NCI-H187 (cell line): ENCODE measurements around the gene LTBP3.
"Not testable (repeated sequence)": the region's sequence is repeated elsewhere in the genome, so short reads cannot be mapped to it uniquely, and the experiment has no call there.

Experiments
- DNase-seq, 2 experiments: peaks; one replicate each; lab custom pipeline; 2025; lab: John Stamatoyannopoulos, UW

LTBP3 gene

DNA sequence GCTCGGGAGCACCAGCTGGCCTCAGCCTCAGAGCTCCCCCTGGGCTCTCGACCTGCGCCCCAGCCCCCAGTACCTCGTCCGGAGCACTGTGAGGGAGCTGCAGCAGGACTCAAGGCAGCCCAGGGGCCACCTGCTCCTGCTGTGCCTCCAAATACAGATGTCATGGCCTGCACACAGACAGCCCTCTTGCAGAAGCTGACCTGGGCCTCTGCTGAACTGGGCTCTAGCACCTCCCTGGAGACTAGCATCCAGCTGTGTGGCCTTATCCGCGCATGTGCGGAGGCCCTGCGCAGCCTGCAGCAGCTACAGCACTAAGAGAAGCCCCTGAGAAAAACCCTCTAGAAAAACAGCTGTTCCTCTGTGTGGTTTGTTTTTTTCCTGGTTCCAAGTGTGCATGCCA, 13.3 kb upstream of the LTBP3 start:
- no peak for DNase-seq

DNA sequence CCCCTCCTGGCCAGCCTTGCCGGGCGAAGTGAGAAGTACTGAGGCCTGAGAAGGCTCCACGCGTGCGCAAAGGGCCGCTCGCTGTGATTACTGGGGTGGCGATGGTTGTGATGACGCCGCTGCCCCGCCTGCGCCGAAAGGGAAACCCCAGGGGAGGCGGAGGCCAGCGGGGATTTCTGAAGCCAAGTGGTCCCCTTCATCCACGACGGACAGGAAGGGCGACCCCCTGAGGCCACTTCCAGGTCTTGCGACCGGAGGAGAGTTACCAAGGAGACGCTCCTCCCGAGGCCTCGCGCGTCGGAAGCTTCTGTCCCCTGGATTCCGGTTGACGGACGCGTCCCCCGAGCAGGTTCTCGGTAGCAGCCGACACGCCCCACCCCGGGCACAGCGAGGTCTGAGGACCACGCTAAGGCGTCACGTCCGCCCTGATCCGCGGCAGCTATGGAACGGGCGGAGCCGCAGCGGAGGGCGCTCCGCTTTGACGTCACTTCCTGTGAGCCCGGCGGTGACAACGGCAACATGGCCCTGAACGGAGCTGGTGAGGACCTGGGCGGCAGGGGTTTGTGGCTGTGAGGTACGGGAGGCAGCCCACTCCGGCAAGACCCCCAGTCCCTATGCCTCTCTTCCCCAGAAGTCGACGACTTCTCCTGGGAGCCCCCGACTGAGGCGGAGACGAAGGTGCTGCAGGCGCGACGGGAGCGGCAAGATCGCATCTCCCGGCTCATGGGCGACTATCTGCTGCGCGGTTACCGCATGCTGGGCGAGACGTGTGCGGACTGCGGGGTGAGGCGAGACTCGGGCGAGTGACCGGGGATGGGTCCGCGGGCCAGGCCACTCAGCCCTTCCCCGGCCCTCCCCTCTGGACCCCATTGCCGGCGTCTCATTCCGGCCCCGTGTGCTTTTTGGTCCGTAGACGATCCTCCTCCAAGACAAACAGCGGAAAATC, 12.1 kb upstream of the LTBP3 start, which contains the start of gene ZNRD2:
Gene ZNRD2, plus strand, starts transcription at position 505 of the 946 bp plus-strand sequence. Its CDS starts 15 bp downstream, at position 520.
- DNase-seq: peak; percentile 90 to 93

- DNase-seq: no peak
Observed at GRCh38 chr11:65569164-65569972, 11.2 kb upstream of the LTBP3 start.

DNA sequence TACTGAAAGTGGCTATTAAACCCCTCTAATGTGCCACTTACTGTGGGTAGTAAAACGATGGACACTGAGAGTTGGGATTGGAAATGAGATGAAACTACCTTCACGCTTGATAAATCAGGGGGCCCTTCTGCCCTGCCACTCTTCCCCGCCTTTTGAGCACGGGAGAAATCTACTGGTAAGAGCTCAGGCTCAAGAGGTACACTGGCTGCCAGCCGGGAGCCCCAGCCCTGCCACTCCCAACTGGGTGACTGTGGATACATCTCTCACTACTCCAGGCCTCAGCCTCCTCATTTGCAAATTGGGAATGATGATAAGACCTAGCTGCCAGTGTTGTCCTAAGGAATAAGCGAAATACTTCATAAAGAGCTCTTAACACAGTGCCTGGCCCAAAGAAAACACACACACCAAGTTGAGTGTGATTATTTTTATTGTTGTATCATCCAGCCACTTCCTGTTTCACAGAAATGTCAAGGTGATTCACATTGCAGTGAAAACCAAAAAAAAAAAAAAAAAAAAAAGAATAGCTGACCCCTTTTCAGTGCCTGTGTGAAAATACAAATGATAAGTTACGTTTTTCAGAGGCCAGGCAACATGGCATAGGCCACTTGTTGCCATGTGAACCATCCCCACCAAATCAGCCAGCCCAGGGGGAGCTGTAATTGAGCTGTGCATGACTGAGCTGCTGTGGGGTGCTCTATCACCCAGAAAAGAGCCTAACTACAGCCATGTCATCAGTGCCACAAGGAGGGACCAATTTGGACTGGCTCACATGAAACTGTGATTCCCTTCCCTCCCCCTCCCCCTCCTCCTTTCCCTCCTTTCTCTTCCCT, 7.7 kb upstream of the LTBP3 start:
- peak; percentile 22 to 59 for DNase-seq

- DNase-seq: not testable (repeated sequence)
Observed at GRCh38 chr11:65564879-65565559, 6.9 kb upstream of the LTBP3 start.

GRCh38 chr11:65563601-65564000, 5.4 kb upstream of the LTBP3 start:
- no peak for DNase-seq

DNA sequence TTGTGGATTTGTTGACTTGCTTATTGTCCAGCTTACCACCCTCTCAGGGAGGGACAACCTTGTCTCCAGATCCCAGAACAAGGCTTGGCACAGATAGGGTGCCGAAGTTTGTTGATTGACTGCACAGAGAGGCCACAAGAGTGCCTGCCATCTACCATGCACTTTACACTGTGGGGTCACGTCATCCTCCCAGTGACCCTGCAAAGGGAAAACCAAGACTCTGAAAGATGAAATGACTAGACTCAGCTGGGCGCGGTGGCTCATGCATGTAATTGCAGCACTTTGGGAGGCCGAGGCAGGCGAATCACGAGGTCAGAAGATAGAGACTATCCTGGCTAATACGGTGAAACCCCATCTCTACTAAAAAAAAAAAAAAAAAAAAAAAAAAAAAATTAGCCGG, 4.6 kb upstream of the LTBP3 start:
- no peak for DNase-seq

DNA sequence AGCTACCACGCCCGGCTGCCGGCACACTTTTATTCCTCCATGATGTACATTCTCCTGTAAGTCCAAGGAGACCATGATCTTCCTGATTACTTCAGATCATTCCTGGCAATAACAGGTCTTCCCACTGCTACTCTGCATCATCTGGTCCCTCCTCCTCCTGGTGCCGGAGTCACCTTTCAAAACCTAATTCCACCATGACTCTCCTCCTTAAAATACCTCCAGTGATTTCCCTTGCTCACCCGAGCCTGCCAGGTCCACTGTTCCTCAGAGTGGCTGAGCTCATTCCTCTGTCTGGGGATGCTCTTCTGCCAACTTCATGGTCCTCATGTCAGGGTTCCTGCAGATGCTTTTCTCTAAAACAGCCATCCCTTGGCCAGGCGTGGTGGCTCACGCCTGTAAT, 3.9 kb upstream of the LTBP3 start:
- no peak for DNase-seq

GRCh38 chr11:65560555-65561418, 2.6 kb upstream of the LTBP3 start:
- DNase-seq: no peak

DNA sequence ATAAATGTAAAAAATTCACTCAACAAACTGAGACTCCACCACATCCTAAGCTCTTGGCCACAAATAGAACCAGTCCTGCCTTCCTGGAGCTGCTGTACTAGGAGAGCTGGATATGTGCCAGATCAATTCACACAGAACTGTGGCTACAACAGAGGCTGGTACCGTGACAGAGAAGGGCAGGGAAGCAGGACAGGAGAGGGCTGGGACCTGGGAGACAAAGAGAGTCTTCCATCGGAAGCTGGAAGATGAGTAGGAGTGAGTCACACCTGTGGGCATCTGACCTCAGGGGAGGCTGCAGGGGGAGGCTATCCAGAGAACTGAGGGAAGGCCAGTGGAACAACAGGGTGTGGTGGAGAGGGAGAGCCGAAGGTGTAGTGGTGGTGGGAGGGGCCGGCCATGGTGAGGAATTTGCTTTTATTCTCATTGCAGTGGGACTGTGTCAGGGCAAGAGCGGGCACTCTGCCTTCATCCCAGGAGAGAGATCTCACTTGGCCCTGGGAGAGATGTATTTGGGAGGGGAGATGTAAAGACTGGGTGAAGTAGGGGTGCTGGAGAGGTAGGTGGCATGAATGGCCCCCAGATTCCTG, 1.9 kb upstream of the LTBP3 start:
- DNase-seq: no peak

DNA sequence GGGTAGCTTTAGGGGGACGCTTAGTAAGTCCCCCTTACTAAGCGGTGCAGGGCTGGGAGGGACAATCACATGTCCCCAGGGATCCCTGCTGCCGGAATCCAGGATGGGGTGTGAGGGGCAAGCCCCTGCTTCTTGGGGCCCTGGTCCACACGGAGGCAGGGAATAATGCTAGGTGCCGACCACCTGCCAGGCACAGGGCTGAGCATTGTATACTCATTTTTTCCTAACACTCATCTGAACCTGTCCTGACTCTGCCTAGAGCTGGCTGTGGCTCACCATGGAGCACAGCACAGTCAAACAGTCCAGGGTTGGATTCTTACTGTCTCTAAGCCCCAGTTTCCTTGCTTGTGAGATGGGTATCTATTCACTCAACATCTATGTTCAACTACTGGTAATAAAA, 1.4 kb upstream of the LTBP3 start:
- DNase-seq: no peak

- DNase-seq: no peak
Observed at GRCh38 chr11:65558930-65559509, 861 bp upstream of the LTBP3 start.

DNA sequence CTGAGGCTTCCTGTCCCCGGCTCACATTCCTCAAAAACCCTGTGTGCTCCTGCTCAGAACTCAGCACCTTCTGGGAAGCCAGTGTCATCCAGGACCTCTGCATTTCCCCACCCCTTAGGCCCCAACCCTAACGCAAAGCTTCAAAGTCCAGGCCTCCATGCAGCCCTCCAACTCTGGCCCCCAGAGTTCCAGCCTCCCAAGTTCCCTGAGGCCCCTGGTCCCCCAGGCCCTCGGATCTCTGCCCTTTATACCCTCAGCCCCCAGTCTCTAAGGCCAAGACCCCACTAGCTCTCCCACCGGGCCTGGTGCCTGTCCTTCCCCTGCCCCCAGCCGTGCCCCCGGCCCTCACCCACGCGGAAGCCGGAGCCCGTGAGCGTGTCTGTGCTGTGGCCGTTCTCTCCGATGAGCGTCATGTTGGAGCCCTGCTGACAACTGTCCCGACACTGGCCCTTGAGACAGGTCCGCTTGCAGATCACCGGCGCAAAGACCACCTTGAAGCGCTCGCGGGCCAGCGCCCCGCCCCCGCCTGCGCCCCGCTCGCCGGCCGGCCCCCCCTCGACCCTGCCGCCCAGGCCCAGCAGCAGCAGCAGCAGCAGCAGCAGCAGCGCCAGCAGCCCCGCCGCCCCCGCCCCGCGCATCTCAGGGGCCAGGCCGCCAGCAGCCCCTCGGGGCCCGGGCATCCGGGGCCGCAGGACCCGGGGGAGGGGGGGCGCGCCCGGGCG, 718 bp downstream of the LTBP3 start:
- no peak for DNase-seq

- DNase-seq: no peak
Observed at GRCh38 chr11:65556470-65557279, 1.5 kb downstream of the LTBP3 start.

- DNase-seq: no peak
Observed at GRCh38 chr11:65555693-65556231, 2.4 kb downstream of the LTBP3 start.

GRCh38 chr11:65554842-65555430, 3.2 kb downstream of the LTBP3 start:
- DNase-seq: no peak

DNA sequence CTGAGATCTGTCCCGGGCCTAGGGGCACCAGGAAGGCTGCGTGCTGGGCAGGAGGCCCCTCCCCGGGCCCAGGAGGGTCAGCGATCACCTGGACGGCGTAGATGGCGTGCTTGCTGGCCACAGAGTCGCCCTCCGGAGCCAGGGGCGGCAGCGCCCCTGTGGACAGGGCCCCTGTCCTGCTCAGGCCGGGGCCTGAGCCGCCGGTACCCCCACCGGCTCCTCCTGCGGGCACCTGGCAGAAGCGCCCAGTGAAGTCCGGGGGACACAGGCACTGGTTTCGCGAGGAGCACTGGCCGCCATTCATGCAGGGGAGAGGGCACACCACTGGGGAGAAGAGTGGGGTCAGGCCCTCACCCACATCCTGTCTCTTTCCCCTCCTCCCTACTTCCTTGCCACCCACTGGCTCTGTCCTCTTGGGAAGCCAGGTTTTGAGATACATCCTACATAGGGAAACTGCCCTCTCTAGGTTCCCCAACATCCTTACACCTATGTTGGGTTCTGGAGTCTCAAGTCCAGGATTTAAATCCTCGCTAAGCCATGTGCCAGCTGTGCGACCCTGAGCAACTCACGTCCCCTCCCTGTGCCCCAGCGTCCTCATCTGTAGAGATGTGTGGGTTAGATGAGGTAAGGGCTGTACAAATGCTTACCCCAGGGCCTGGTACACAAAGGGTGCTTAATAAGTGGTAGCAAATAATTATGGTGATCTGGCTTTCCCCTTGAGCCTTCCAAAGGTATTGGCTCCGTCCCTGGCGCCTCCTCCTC, 3.9 kb downstream of the LTBP3 start:
- no peak for DNase-seq
